Ecto neural progenitor cell (in vitro differentiated cells): Measurements from ENCODE around the gene OSBPL10.

Experiments used
- DNase-seq: peaks from one replicate; pipeline ENCODE4 v3.0.0-alpha.2; 2018; ENCODE audit warnings: low spot score

OSBPL10 gene

GRCh38 chr3:31661993-31662670 is 318.9 kb downstream of the OSBPL10 start:
- no peak for DNase-seq

DNA sequence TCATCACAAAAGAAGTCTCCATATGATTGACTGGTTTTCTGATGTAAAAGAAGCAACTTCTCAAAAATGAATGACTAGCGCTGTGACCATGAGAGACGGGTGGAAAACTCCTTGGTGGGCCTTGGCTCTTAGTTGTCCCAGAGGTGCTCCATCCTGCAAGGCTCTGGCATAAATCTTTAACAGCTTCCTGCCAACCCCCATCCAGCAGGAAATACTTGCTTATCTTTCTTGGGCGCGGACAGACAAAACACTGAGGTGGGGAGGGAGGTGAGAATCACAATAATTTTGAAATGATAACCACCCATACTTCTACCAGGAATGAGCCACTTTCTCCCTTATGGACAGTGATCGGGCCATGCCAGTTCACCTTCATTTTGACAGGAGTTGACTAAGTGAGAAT is 319.8 kb downstream of the OSBPL10 start:
- DNase-seq: no peak

DNA sequence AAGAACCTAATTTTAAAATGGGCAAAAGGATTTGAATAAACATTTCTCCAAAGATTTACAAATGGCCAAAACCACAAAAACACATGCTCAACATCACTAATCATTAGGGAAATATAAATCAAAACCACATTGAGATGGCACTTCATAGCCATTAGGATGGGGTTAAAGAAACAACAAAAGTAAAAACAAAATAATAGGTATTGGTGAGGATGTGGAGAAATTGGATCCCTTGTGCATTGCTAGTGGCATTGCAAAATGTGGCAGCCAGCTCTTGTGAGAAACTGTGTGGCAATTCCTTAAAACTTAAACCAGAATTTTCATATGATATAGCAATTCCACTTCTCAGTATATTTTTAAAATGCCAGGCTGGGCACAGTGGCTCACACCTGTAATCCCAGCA is 321.8 kb downstream of the OSBPL10 start:
- no peak for DNase-seq

- DNase-seq: no peak
Measured at GRCh38 chr3:31654998-31655397, 326.1 kb downstream of the OSBPL10 start.

- DNase-seq: no peak
Measured at GRCh38 chr3:31653464-31653863, 327.6 kb downstream of the OSBPL10 start.

GRCh38 chr3:31652296-31652695 is 328.8 kb downstream of the OSBPL10 start:
- DNase-seq: no peak

DNA sequence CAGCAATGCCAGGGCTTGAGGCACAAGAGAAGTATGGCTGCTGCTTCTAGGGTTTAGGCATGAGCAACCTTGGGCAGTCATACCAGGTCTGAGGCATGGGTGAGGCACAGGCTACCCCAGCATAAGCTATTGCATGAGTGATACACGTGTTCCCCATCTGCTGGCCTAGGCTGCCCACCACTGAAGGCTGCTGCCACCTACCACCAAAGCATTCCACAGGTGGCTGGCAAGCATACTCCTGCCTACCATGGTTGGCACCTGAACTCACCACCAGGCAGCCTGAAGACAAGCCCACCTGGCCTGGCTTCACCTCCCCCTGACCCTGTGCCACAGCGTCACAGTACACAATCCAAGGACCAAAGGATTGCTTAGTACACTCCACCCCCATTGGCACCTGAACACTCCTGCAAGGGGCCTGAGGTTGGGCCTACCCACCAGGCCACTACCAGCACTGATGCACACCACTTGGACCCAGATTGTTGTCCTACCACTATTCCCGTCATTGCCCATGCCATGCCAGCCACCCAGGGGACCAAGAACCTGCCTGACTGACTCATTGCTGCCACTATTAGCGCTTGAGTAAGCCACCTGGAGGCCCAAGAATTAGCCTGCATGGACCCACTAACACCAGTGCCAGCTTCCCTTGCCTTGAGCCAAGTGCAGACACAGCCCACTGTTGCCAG is 332.6 kb downstream of the OSBPL10 start:
- DNase-seq: no peak

DNA sequence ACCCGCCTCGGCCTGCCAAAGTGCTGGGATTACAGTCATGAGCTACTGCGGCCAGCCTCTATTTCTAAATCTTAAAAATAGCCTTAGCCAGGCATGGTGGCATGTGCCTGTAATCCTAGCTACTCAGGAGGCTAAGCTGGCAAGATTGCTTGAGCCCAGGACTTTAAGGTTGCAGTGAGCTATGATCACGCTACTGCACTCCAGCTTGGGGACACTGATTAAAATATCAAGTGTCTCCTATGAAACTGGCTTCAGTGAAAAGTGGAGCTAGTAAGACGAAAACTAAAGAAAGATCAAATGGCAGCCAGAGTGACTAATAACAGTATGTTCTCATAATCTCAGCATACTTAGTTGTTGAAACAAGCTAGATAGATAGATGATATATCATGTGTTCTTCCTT is 335.8 kb downstream of the OSBPL10 start:
- no peak for DNase-seq

- no peak for DNase-seq
Measured at GRCh38 chr3:31639828-31640227, 341.2 kb downstream of the OSBPL10 start.

- DNase-seq: no peak
Measured at GRCh38 chr3:31636694-31637442, 344.2 kb downstream of the OSBPL10 start.

DNA sequence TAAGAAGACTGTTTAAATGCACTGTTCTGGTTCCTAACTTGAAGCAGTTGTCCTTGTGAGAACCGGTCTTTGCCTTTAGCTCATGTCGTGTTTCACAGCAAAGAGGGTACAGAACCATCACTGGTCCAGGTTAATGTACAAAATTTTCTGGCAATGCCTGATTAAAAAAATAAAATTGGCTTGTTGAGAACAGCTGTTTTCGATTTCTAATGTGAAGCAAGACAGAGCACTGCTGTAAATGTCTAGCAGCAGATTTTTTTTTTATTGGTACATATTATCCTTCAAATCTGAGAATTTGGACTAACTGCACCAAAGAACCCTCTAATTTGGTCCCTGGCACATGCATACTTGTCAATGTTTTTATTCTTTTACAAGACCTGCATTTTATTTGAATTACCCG is 345.0 kb downstream of the OSBPL10 start:
- no peak for DNase-seq

GRCh38 chr3:31635545-31635944 is 345.5 kb downstream of the OSBPL10 start:
- DNase-seq: no peak

GRCh38 chr3:31634476-31634875 is 346.6 kb downstream of the OSBPL10 start:
- DNase-seq: no peak

DNA sequence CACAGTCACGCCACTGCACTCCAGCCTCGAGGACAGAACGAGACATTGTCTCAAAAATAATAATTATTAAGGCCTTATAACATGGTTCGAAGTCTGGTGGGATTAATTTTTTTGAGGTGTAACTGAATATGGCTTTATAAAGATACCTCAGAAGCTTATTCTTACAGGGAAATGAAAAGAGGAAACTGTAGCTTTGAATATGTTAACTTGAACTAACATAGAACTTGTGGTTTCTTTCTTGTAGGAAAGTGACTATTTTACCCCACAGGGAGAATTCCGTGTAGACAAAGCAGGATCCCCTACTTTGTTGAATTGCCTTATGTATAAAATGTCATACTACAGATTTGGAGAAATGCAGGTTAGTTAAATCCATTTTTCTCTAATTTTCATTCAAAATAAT is 352.0 kb downstream of the OSBPL10 start:
- DNase-seq: no peak

DNA sequence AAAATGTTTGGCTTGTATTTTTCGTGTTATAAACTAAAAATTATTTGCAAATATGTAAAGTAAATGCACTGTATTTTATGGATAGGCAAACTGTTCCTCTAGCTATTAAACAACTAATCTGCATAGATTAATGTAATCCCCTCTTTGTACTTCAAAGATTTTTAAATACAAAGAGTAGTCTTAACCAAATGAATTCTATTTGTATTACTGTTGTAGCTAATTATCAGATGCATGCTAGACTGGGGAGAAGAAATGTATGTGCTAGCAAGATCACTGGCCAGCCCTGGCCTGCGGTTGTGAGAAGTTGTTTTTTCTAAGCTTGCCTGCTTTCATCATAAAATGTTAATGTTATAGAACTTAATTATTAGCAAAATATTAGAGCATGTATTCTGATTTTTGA is 355.7 kb downstream of the OSBPL10 start:
- no peak for DNase-seq

DNA sequence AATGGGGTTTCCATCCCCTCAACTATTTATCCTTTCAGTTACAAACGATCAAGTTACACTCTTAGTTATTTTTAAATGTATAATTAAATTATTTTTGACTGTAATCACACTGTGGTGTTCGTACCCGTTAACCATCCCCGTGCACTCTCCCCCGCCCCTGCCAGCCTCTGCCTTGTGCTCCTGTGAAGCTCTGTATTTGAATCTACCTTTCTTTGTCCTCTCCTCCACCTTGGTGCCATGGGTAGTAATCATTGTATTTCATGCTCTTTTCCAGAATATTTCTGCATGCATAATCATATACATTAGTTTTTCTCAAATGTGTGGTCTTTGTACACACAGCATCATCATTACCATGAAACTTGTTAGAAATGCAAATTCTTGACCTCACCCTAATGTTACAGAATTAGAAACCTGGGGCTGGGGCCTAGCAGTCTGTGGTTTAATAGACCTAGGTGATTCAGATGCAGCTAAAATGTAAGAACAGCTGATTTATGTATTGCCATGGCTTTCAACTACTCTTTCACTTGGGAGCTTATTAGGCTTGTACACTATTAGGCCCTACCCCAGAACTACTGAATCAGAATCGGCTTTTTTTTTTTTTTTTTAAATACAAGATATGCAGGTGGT is 356.9 kb downstream of the OSBPL10 start:
- no peak for DNase-seq

DNA sequence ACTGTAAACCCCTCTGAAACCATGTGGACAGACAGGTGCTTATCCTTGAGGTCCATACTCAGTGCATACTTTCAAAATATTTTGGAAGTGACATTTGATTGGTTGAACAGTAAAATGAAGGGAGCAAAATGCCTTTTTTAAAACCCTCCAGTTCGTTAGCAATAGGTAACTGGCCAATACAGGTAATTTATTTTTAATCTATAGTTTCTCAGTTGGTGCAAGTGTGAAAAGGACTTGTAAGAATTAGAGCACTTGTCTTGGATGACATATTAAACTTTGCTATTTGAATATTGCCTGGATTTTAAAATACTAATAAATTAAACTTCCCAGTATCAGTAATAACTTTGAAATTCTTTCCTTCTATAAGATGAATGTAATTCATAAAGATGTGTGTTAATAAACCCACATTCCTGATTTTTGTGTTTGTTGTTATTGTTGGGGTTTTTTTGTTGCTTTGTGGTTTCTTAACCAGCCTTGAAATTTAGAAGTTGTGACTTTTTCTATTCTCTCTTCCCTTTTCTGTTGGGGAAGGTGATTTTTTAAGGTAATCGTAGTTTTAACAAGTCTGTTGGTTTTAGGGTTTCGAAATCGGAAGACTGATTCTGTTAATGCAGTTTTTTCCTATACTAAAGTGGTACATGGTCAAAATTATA is 358.3 kb downstream of the OSBPL10 start:
- DNase-seq: no peak

DNA sequence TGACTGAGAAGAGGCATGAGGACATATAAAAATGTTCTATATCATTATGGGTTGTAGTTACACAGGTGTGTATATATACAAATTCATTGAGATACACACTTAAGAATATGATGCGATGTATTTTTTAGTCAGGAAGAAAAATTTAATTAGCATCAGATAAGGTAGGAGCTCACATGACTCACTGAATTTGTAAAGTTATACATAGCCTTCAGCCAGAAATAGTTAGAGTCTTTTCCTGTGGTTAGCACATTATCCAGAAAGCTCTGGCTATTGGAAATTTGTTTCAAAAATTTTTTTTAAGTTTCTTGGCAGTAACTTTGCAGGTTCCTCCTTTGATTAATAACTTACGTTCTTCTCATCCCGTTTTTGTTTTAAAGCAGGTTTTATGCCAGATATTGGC is 359.7 kb downstream of the OSBPL10 start:
- no peak for DNase-seq

DNA sequence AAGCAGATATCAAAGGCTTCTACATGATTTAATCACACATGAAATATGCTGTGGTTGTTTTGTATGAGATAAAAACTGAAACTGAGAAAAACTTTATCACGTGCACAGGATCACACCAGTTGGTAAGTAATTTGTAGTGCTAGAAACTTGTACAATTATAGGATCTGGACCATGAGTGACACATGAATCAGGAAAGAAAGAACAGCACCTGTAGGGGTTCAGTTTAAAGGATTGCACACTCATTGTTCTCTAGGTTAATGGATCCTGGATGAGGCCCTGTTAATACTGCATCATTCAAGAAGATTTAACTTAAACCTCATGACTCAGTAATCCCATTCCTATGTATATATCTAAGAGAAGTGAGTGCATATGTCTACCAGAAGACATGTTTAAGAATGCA is 360.4 kb downstream of the OSBPL10 start:
- no peak for DNase-seq

DNA sequence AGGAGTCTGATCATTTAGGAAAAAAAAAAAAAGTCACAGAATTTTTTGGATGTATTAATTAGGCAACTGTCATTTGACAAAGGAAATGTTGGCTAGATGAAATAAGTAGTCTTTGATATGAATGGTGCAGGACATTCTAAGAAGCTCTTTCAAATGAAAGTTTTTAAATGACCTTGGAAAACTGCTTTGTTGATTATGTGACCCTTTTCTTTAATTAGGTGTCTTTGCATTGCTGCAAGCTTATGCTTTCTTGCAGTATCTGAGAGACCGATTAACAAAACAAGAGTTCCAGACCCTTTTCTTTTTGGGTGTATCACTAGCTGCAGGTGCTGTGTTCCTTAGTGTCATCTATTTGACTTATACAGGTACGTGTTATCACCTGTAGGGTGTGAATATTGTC is 364.4 kb downstream of the OSBPL10 start:
- no peak for DNase-seq

- no peak for DNase-seq
Measured at GRCh38 chr3:31615071-31615875, 365.8 kb downstream of the OSBPL10 start.
